ENCODE results near the gene HTRA1.

DNA sequence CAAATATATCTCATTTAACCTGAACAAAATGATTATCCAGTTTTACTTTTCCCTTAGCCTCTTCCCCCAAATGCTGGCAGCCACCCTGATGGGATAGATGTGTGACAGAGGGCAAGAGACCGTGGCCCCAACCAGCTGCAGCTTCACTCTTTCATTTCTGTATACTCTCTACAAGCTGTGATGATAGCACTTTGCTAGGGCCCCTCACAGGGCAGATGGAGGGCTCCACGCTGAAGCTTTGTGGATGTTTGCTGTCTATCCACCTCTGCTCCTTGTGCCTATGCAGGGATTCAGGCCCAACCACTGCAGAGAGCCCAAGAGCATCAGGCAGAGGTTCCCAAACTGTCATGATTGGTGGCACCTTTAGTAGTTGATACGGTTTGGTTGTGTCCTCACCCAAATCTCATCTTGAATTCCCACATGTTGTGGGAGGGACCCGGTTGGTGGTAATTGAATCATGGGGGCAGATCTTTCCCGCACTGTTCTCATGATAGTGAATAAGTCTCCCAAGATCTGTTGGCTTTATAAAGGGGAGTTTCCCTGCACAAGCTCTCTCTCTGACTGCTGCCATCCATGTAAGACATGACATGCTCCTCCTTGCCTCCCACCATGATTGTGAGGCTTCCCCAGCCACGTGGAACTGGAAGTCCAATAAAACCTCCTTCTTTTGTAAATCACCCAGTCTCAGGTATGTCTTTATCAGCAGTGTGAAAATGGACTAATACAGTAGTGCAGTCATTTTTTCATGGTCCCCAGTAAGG is 20.1 kb downstream of the HTRA1 start:
- TF ChIP-seq, protein P1, sequence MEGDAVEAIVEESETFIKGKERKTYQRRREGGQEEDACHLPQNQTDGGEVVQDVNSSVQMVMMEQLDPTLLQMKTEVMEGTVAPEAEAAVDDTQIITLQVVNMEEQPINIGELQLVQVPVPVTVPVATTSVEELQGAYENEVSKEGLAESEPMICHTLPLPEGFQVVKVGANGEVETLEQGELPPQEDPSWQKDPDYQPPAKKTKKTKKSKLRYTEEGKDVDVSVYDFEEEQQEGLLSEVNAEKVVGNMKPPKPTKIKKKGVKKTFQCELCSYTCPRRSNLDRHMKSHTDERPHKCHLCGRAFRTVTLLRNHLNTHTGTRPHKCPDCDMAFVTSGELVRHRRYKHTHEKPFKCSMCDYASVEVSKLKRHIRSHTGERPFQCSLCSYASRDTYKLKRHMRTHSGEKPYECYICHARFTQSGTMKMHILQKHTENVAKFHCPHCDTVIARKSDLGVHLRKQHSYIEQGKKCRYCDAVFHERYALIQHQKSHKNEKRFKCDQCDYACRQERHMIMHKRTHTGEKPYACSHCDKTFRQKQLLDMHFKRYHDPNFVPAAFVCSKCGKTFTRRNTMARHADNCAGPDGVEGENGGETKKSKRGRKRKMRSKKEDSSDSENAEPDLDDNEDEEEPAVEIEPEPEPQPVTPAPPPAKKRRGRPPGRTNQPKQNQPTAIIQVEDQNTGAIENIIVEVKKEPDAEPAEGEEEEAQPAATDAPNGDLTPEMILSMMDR (IDR thresholded peaks at IDR 0.05 in 4 of 5, conservative IDR thresholded peaks at IDR 0.05 in 1 of 5): no peak
- no peak for TF ChIP-seq POLR2A (IDR thresholded peaks at IDR 0.05)
